HG03460 (cell line): ENCODE data around the gene HINT2.

Experiments
- ATAC-seq: cut with Tn5 transposase; IDR thresholded peaks from one replicate; pipeline ENCODE4 v1.9.1; 2021; ENCODE audit not compliant: unreplicated experiment

HINT2 gene

DNA sequence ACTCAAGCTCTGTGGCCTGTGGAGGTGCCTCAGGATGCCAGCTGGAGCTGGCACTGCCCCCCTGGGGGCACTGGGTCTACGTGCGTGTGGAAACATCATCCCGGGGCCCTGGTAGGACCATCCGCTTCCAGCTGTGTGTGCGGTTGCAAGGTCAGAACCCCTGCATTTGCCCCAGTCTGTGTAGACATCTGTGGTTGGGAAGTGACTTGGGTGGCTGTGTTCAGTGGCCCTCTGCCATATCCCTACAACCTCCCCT lies 26.7 kb upstream of the HINT2 start:
- no peak for ATAC-seq

GRCh38 chr9:35840881-35841644 lies 26.2 kb upstream of the HINT2 start:
- no peak for ATAC-seq

- no peak for ATAC-seq
Measured at GRCh38 chr9:35839926-35840325, 25.1 kb upstream of the HINT2 start.

DNA sequence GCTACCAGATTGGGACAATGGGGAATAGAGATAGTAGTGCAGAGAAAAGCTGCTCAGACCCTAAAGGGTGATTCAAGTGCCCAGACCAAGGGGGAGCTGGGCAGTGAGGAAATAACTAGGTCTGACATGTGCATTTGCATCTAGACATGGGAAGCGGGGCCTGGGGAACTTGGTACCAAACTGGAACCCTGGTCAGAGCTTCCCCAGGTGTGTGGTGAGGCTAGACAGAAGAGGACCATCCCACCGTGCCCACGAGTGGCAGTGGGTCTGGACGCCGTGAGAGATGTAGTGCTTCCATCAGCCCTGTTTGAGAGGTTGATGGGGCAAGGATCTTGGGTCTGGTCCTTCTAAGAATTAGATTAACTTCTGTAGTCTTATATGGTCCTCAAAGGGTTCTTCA lies 21.8 kb upstream of the HINT2 start:
- ATAC-seq: no peak

DNA sequence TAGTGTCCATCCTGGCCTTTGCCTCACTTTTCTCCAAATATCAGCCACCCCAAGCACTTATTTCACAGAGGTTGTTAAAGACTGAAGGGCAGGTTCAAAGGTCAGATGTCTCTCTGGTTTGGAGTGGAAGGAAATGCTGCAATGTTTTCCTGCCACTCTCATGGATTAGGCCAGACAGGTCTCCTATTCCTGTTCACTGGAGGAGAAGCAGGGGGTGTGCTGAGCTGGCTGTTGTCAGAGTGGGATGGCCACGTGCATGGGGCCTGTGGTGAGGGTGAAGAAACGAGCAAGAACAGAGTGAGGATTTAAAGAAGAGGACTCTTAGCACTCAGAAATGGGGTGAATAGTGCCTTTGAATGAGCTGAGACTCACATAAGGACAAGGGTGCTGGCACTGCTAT lies 20.9 kb upstream of the HINT2 start:
- no peak for ATAC-seq

GRCh38 chr9:35835216-35835632 lies 20.4 kb upstream of the HINT2 start:
- no peak for ATAC-seq

GRCh38 chr9:35834260-35835215 lies 19.7 kb upstream of the HINT2 start:
- no peak for ATAC-seq

DNA sequence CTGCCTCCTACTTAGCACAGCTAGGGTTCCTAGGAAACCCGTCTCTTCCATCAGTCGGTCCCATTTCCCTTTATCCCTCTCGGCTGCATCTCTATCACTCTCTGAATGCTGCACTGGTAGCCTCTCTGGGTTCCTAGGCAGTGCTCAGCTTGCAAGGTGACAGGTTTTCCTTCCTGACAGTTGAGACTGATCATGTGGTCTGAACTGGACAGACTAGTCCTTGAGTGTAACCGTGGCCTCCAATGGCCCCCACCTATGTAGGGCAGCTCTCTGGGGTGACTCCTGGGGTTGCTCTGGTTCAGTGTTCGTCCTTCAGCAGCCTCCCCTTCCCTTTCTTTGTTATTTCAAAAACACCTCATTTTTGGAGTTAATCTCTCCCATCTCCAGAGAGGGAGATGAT lies 18.0 kb upstream of the HINT2 start:
- no peak for ATAC-seq

GRCh38 chr9:35831040-35831439 lies 16.2 kb upstream of the HINT2 start:
- ATAC-seq: no peak

DNA sequence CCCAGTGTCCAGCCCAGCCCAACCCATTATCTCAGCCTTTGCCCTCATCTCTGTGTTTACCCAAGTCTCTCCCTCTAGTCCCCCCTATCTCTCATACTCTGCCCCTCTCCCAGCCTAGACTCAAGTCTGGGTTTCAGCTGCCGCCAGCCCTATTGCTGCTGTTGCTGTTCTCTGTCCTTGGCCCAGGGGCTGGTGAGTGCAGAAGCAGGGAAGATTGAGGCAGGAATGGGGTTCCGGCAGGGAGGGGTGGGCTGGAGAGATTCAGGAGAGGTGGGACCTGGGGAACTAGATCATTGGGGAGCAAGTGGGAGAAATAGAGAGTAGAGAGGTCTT lies 14.9 kb upstream of the HINT2 start:
- no peak for ATAC-seq

GRCh38 chr9:35829084-35829763 lies 14.4 kb upstream of the HINT2 start, which contains the start of gene TMEM8B:
Gene TMEM8B, plus strand, starts transcription at chr9:35829228. Its CDS starts 220 bp downstream, at chr9:35829448.
- ATAC-seq: peak; percentile 72

GRCh38 chr9:35828716-35829083 lies 13.9 kb upstream of the HINT2 start, which contains the start of gene FAM221B:
Gene FAM221B, minus strand, starts transcription at chr9:35828732. Its CDS starts 2,571 bp downstream, at chr9:35826161.
- no peak for ATAC-seq

DNA sequence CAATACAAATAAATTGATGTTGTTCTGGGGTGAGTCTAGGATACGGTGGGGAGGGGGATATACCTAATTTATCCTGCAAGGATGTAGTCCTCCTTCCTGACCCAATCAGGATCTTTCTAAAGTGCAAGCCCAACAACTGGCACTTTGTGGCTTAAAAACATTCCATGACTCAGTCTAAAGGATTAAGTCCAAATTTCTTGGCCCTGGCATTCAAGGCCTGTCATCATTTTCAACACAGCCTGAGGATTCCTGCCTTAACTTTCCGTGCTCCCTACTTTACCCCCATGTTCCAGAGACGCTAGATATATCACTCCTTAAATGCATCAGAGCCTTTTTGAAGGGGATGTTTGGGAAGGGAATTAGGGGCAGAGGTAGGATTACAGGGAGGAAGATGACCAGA lies 12.6 kb upstream of the HINT2 start:
- ATAC-seq: no peak

GRCh38 chr9:35826071-35826701 lies 11.3 kb upstream of the HINT2 start:
- peak; percentile 48 for ATAC-seq

DNA sequence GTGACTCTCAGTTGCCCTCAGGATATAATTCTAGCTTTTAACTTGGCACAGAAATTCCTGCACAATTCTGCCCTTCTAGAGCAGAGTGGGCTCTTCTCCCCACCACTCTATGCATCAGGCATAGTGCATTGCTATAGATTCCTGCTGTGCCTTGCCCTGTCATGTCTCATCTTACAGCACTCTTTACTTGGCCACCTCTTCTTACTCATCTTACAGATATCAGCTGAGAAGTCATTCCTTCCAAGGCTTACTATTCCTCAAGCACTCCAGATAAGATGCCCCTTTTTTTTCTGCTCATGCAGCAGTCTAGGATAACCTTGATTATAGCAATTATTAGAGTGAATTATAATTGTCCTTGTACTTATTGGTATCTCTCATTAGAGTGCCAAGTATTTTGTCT lies 8.1 kb upstream of the HINT2 start:
- no peak for ATAC-seq

DNA sequence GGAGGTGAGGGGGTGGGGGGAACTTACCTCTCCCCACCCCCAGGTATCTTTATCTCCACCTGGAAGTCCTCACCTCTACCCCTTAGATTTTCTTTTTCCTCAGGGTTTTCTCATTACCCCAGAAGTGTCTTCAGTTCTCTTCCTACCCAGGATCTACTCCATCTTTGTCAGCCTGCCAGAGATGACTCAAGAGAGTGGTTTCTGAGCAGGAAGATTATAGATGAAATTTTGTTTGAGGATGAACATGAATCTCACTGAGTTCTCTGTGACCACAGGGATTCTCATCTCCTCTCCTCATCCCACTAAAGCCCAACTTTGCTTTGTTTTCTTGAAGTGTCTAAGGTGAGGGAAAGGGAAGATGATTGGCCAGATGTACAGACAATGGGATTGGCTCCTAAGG lies 5.2 kb upstream of the HINT2 start:
- ATAC-seq: no peak

DNA sequence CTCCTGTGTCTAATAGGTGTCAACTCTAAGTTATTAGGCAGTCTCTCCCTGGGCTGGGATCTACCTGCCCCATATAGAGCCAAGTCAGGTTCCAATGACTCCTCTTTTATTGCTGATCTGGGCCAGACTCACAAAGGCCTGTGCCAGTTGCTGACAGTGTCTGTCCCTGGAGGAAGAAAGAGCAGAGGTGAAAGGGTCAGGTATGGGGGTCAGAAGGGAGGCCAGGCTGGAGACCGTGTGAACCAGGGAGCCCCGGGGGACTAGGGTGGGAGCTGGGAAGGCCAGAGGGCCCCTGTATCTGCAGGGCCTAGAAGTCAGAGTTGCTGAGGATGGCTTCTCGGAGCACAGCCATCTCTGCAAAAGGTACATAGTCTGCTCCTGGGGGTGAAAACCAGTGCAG lies 3.5 kb upstream of the HINT2 start:
- ATAC-seq: no peak

DNA sequence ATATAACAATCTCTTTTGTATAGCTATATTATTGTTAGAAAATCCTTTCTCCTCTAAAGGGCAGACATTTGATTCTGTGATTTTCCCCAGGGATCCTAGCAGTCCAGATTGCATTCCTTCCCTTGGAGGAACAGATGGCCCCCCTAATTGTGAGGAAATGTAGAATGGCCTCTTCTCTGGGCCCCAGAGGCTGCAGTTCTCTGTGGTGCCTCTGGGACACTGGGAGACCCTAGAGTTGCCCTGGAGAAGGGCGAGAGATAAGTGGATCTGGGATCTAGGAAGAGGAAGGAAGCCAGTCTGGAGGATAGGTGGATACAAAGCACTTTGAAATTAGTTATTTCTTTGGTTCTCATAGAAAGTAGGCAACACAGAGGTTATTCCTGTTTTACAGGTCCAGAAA lies 1.9 kb upstream of the HINT2 start:
- no peak for ATAC-seq

- peak; percentile 22 for ATAC-seq
Measured at GRCh38 chr9:35814106-35814840, 569 bp downstream of the HINT2 start.

DNA sequence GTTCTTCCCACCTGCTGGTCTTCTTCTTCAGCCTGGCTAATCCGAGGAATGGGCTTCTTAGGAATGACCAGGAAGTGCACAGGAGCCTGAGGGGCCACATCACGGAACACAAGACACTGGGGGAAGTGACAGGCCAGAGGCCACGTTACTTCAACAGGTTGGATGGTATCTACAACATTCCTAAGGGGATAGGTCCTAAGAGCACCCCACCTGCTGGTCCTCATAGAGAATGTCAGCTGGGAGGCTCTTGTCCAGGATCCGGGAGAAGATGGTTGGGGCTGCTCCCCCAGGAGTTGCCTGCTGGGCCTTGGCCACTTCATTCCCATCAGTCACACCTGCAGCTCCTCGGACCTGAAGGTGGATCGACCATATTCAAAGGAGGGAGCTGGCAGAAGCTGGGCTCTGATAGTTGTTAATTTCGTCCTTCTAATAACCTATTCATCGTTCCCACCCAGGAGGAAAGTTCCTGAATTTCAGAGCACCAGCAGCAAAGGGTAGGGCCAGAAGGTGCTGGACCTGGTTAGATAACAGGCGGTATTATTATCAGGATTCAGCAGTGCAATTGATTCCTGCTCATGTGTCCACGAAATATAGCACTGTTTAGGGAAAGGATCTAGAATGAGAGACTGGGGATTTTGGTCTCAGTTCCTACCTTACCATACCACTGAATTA lies 1.3 kb downstream of the HINT2 start:
- ATAC-seq: no peak
